ENCODE data around the gene BASP1. TPM values are rescaled to one million over a fixed set of nuclear protein-coding genes. Genes with fewer than 3 reads are reported as not detected.
"Not testable (repeated sequence)": the region's sequence is repeated elsewhere in the genome, so short reads cannot be mapped to it uniquely, and the experiment has no call there.

Gene BASP1
- polyA plus RNA-seq, 1 donor = 27.0 TPM

DNA sequence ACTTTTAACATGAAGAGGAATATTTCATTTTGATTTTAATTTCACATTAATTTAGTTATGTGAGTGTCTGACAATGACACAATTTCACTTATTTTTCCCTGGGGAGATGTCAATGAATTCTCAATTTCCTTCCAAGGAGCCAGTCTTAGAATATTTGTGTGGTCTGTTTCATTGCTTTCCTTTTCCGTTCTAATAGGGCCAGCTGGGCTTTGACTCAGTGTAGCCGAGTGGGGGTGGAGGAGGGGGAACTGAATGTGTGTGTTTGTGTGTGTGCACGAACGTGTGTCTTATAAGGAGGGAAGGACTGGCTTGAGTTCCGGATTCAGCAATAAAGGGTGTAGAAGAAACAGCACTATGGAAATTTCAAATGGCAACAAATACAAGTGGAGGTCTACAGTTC lies 100.0 kb downstream of the BASP1 start:
- no peak for DNase-seq (ENCODE audit: low read depth)

DNA sequence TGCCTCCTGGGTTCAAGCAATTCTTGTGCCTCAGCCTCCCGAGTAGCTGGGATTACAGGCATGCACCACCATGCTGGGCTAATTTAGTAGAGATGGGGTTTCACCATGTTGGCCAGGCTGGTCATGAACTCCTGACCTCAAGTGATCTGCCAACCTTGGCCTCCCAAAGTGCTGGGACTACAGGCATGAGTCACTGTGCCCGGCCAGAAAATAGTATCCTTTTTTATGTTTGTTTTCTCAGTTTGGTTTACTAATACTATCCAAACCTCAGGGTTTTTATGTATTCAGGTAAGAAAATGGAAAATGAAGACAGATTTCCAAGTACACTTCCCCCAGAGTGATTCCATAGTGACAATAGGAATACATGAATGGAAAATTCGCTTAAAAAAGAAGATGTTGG lies 101.7 kb downstream of the BASP1 start:
- DNase-seq (ENCODE audit: low read depth) = not testable (repeated sequence)

DNA sequence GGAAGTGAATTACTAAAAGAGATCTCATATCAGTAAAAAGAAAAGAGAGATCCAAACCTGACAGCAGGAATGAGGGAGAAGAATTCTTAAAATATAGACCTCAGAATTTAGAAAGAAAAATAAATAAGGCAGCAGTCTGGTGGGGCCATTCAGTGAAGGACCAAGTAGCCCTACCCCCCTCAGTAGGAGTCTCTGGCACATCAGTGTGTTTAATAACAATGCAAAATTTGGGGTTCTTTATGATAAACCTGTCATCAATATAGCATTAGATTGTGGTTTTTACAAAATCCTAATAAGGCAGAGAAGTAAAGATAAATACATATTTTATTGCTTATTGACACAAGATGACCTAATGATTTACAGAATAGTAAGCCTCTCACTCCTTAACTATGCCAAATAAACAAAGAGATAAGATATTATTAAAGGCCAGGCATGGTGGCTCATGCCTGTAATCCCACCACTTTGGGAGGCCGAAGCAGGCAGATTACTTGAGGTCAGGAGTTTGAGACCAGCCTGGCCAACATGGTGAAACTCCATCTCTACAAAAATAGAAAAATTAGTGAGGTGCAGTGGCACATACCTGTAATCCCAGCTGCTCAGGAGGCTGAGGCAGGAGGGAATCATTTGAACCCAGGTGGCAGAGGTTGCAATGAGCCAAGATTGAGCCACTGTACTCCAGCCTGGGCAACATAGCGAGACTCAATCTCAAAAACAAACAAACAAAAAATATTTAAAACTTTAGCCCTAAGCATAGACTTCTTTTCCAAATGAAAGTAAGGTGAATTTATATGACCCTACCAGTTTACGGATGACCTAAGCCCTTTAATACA lies 108.6 kb downstream of the BASP1 start:
- no peak for DNase-seq (ENCODE audit: low read depth)
